NCI-H2196 (cell line): Measurements from ENCODE around the gene ZBTB38.

Source experiments
- DNase-seq: peaks from one replicate; lab custom pipeline; 2025; ENCODE audit not compliant: unreplicated experiment; lab: John Stamatoyannopoulos, UW

Gene ZBTB38

GRCh38 chr3:141336672-141337522, 31.4 kb upstream of the ZBTB38 start:
- DNase-seq, result peak; percentile 64

DNA sequence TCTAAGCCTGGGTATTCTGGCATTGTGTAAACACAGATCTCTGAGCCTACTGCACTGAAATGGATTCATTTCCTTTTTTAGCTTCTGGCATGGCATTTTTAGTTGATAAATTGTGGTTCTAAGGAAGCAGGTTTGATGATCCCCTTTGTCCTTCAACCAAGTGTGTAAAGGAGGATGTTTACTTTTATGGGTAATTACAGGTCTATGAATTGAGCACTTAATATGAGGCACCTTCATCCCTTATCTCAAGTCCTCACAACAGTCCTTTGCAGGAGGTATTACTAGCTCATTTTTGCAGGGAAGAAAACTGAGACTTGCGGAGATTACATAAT, 30.8 kb upstream of the ZBTB38 start:
- peak; percentile 64 for DNase-seq

- DNase-seq, result no peak
Measured at GRCh38 chr3:141337991-141338390, 30.3 kb upstream of the ZBTB38 start.

DNA sequence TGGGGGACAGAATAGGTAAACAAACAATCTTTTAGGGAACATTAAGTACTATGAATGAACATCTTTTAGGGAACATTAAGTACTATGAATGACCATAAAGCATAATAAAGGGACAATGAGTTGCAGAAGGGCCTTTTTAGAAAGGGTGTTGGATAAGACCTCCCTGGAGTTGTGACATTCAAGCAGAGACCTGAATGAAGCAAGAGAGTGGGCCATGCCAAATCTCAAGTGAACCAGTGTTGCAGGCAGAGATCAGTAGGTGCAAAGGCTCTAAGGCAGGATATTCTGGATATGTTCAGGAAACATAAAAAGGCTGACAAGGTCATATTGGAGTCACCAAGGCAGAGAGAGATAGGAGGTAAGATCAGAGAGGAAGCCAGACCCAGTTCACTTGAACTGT, 29.4 kb upstream of the ZBTB38 start:
- DNase-seq, result no peak

- DNase-seq, result no peak
Measured at GRCh38 chr3:141341536-141341935, 26.8 kb upstream of the ZBTB38 start.

- no peak for DNase-seq
Measured at GRCh38 chr3:141342386-141342785, 25.9 kb upstream of the ZBTB38 start.

GRCh38 chr3:141343077-141343476, 25.2 kb upstream of the ZBTB38 start:
- DNase-seq, result no peak

DNA sequence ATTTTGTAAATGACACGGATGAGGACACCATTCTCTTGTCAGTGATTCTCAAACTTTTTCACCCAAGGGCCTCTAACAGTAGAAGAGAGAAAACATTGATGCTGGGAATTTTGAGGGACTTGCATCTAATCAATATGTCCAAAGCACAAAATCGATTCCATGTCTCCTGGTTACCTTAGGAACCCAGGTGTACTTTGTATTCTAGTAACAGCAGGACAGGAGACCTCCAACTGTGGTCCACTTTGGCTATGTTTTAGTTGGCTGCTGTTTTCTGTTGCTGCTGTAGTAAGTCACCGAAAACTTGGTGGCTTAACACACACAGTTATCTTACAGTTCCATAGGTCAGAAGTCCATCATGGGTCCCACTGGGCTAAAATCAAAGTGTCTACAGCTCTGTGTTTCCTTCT, 24.4 kb upstream of the ZBTB38 start:
- DNase-seq, result no peak

- DNase-seq, result no peak
Measured at GRCh38 chr3:141345528-141345927, 22.8 kb upstream of the ZBTB38 start.

GRCh38 chr3:141346007-141346406, 22.3 kb upstream of the ZBTB38 start:
- no peak for DNase-seq

DNA sequence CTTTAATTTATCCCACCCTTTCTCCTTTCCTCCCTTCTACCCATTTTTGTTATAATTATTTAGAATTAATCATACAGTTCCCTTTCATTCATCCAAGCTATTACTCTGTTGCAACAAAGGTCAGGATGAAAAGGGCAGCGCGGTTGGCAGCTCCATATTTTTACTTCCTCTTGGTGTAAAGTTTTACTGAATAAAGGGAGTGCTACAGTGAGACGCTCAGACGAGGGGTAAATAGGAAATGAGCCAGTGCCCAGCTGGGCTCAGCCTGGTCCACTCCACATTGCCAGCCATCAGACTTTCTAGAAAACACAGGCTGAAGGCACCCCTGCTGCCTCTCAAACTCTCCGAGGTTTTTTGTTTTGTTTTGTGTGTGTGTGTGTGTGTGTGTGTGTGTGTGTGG, 21.9 kb upstream of the ZBTB38 start:
- no peak for DNase-seq

- no peak for DNase-seq
Measured at GRCh38 chr3:141346839-141347238, 21.5 kb upstream of the ZBTB38 start.

- DNase-seq, result no peak
Measured at GRCh38 chr3:141348837-141349236, 19.5 kb upstream of the ZBTB38 start.

DNA sequence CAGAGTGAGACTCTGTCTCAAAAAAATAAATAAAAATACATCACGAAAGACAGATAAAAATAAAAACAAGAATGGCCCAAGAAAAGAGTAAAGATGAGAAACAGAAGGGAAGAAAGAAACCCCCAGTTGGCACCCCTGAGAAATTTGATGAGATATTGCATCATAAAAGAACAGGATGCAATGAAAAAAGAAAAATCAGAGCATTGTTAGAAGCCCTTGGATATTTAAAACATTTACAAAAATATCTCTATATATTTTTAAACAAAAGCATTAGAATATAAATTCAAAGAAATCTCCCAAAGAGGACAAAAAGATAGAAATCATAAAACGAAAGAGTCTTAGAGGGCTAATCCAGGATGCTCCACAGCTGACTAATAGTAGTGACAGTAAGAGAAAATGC, 18.6 kb upstream of the ZBTB38 start:
- DNase-seq, result no peak

GRCh38 chr3:141350666-141351065, 17.6 kb upstream of the ZBTB38 start:
- DNase-seq, result no peak

DNA sequence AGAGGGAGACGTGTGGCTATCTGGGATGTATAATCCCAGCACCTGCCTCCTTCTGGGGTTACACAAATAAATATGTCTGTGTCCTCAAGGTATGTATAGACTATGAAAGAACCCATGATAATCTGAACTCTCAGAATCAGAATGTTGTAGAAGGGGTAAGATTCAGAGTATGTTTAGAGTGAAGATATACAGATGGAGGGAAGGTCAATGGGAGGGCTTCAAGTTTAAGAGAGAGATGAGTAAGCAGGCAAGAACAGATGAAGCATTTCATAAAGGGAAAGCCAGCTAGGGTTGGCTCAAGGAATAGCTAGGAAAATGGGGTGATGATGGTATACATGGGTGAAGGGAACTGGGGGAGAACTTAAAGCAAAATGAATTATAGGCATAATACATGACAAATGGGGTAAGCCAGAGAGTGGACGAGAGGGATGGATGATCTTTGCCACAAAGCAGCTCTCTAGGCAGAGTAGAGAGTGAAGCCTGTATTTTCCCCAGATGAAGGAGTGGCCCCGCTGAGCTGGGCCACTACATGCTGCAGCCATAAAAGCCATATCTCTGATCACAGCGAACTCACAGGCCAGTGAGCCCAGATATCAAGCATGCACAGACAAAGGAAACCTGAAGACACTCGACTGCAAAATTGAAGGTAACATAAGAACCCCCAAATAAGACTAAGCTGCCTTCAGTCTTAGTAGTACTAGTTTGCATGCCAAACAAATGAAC, 15.9 kb upstream of the ZBTB38 start:
- no peak for DNase-seq

DNA sequence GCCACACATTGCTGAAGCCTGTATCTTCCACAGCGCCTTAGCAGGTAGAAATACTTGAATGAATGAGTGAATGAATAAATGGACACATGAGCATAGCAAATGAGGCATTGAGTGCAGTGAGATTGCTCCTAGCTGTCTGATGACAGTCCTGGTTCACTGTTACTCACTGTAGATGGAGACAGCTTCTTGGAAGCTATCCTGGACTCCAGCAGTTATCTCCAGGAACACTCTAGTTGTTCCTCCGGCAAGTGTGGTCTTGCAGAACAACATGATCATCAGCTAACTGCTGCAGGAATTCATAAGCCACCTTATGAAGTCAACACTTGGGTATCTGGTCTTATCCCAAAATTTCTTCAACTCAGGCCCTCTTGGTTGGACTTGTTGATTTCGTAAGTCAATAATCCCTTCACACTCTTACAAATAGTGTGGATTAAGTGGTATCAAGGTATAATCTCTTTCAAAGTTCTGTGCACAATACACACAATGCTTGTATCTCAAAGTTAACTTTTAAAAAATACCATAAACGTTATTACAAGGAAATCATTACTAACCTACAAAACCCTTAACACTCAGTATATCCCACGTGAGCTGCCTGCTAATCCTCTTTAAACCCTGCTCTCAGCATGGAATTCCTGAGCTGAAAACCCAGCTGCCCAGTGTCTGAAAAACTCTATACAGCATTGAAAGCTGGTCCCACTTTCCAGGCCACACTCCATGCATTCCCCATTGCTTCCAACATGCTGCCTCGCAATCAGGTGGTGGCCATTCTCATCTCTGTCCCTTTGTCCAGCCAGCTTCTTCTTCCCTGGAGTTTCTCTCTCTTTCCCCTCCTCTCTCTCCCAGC, 14.4 kb upstream of the ZBTB38 start:
- DNase-seq, result no peak

- no peak for DNase-seq
Measured at GRCh38 chr3:141354517-141354916, 13.8 kb upstream of the ZBTB38 start.

DNA sequence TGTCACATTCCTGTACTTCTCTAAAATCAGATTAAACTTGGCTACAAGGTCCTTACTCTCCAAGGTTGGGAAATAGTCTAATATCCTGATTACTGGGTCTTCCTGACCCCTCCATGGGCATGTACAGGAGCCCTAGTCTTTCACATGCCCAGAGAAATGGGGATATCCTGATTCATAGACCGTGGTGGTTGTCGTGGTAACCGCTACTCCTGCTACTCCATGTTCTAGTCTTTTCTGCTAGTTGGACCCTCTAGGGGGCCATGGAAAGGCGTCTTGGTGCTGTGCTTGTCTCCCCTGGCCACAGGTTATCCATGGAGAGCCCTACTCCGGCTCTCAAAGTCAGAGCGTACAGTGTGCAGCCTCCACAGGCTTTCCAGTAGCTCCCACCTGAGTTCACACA, 13.1 kb upstream of the ZBTB38 start:
- no peak for DNase-seq

GRCh38 chr3:141356046-141356445, 12.3 kb upstream of the ZBTB38 start:
- no peak for DNase-seq

- peak; percentile 67 for DNase-seq
Measured at GRCh38 chr3:141360888-141361598, 7.3 kb upstream of the ZBTB38 start.
